AG09309 (cell line): ENCODE results near the gene SNX22.
"Not testable (repeated sequence)": the region's sequence is repeated elsewhere in the genome, so short reads cannot be mapped to it uniquely, and the experiment has no call there.

Experiments used
- DNase-seq: peaks from one replicate; pipeline ENCODE4 v3.0.0-alpha.2; 2010; ENCODE audit warnings: low read depth
- H3K4me3 ChIP-seq: 2 replicates; pipeline ENCODE4 v1.5.1; 2011; ENCODE audit warnings: mild to moderate bottlenecking, low read depth, low read length, moderate library complexity; ENCODE audit not compliant: control insufficient read depth
- CTCF ChIP-seq: IDR thresholded peaks from 2 replicates; pipeline ENCODE4 v1.5.1; 2011; ENCODE audit warnings: mild to moderate bottlenecking, low read depth, low read length, inconsistent platforms; ENCODE audit not compliant: insufficient read depth, control insufficient read depth; ENCODE audit errors: missing control alignments

SNX22 gene

GRCh38 chr15:64151727-64152506 lies at the start of gene SNX22:
Gene SNX22 (plus strand): TSS chr15:64151731. CDS start chr15:64151776, 45 bp downstream.
- DNase-seq = no peak
- H3K4me3 ChIP-seq = peak within 1 kb of the TSS; percentile 36
- no peak for TF ChIP-seq CTCF

GRCh38 chr15:64102497-64102896 lies 49.0 kb upstream of the SNX22 start:
- DNase-seq = no peak
- H3K4me3 ChIP-seq = no peak overlapping the region
- no peak for TF ChIP-seq CTCF

- peak; percentile 37 for DNase-seq
- no peak overlapping the region for H3K4me3 ChIP-seq
- no peak for TF ChIP-seq CTCF
Observed at GRCh38 chr15:64105113-64105704, 46.3 kb upstream of the SNX22 start.

- no peak for DNase-seq
- no peak for TF ChIP-seq CTCF
- H3K4me3 ChIP-seq = no peak overlapping the region
Observed at GRCh38 chr15:64107337-64107736, 44.2 kb upstream of the SNX22 start.

- not testable (repeated sequence) for H3K4me3 ChIP-seq, DNase-seq
Observed at GRCh38 chr15:64110108-64110701, 41.3 kb upstream of the SNX22 start.

- DNase-seq = no peak
- no peak for TF ChIP-seq CTCF
- no peak overlapping the region for H3K4me3 ChIP-seq
Observed at GRCh38 chr15:64110950-64111678, 40.4 kb upstream of the SNX22 start.
